Neural progenitor cell (in vitro differentiated cells): ENCODE results near the gene LRRC61. TPM values are rescaled to one million over a fixed set of nuclear protein-coding genes. Genes with fewer than 3 reads are reported as not detected.

Source experiments
- DNase-seq: peaks from one replicate; pipeline ENCODE4 v3.0.0-alpha.2; 2016; ENCODE audit warnings: low spot score
- H2AFZ ChIP-seq: fragments of 200-600 bp; sonication (generic); replicated peaks from 2 replicates; pipeline ENCODE4 v1.6.1; 2016; ENCODE audit warnings: antibody characterized with exemption
- H3F3A ChIP-seq: fragments of 200-600 bp; sonication (generic); 2 replicates; pipeline ENCODE4 v1.6.1; 2016; ENCODE audit warnings: antibody characterized with exemption, low read depth
- H3K27ac ChIP-seq: fragments of 200-600 bp; sonication (generic); 2 replicates; pipeline ENCODE4 v1.5.1; 2016; ENCODE audit warnings: mild to moderate bottlenecking
- H3K27me3 ChIP-seq: fragments of 200-600 bp; sonication (generic); 2 replicates; pipeline ENCODE4 v1.6.1; 2016; ENCODE audit warnings: mild to moderate bottlenecking, moderate library complexity
- H3K36me3 ChIP-seq: fragments of 200-600 bp; sonication (generic); 2 replicates; pipeline ENCODE4 v1.5.1; 2016
- H3K4me1 ChIP-seq: fragments of 200-600 bp; sonication (generic); 2 replicates; pipeline ENCODE4 v1.6.1; 2016; ENCODE audit warnings: mixed run types
- H3K4me2 ChIP-seq: fragments of 200-600 bp; sonication (generic); 2 replicates; pipeline ENCODE4 v1.6.1; 2016
- H3K4me3 ChIP-seq: fragments of 200-600 bp; sonication (generic); 2 replicates; pipeline ENCODE4 v1.5.1; 2016
- H3K79me2 ChIP-seq: fragments of 200-600 bp; sonication (generic); 2 replicates; pipeline ENCODE4 v1.6.1; 2016; ENCODE audit warnings: low read depth
- H3K9ac ChIP-seq: fragments of 200-600 bp; sonication (generic); 2 replicates; pipeline ENCODE4 v1.6.1; 2016
- H3K9me3 ChIP-seq: fragments of 200-600 bp; sonication (generic); 2 replicates; pipeline ENCODE4 v1.5.1; 2016; ENCODE audit warnings: low read depth
- H4K20me1 ChIP-seq: fragments of 200-600 bp; sonication (generic); 2 replicates; pipeline ENCODE4 v1.6.1; 2016; ENCODE audit warnings: low read depth
- H3K27ac Mint-ChIP-seq: 3 replicates; pipeline ENCODE4 v1.8.0; 2021; ENCODE audit warnings: mixed read lengths
- H3K27me3 Mint-ChIP-seq: 2 replicates; pipeline ENCODE4 v1.8.0; 2022; ENCODE audit warnings: low read depth, mild to moderate bottlenecking, inconsistent platforms, moderate library complexity, mixed read lengths; ENCODE audit not compliant: insufficient read depth
- H3K36me3 Mint-ChIP-seq: 3 replicates; pipeline ENCODE4 v1.8.0; 2021; ENCODE audit warnings: mixed read lengths
- H3K4me1 Mint-ChIP-seq: 3 replicates; pipeline ENCODE4 v1.8.0; 2021; ENCODE audit warnings: mixed read lengths
- H3K4me3 Mint-ChIP-seq: 3 replicates; pipeline ENCODE4 v1.8.0; 2021; ENCODE audit warnings: mild to moderate bottlenecking, moderate library complexity, mixed read lengths
- H3K9me3 Mint-ChIP-seq: 3 replicates; pipeline ENCODE4 v1.8.0; 2020; ENCODE audit warnings: mixed read lengths
- CTCF ChIP-seq: fragments of 200-600 bp; sonication (generic); IDR thresholded peaks from 2 replicates; pipeline ENCODE4 v1.5.1; 2017; ENCODE audit warnings: antibody characterized with exemption, mild to moderate bottlenecking
- EZH2 ChIP-seq: fragments of 200-600 bp; sonication (generic); IDR thresholded peaks from 2 replicates; pipeline ENCODE4 v1.6.1; 2017; ENCODE audit warnings: antibody characterized with exemption, mild to moderate bottlenecking, moderate library complexity
- EZH2phosphoT487 ChIP-seq: fragments of 200-600 bp; sonication (generic); IDR thresholded peaks from 2 replicates; pipeline ENCODE4 v1.6.1; 2017; ENCODE audit warnings: antibody characterized with exemption
- total RNA-seq: library from RNA; depleted of rRNA; stranded (reverse); fragments of >200 nt; gene quantifications from 2 replicates; pipeline ENCODE4 v1.2.3, GENCODE V29; 2015; ENCODE audit warnings: low replicate concordance

Gene LRRC61
- total RNA-seq, 1 donor from 2014 or later: 2.0 TPM

GRCh38 chr7:150361402-150361801, 38.2 kb downstream of the LRRC61 start:
- H3K9ac ChIP-seq: no peak overlapping the region
- H3K36me3 ChIP-seq: no peaks in the 10 kb centered on the region
- H3K79me2 ChIP-seq: no peaks in the 10 kb centered on the region
- DNase-seq: peak; percentile 28
- H4K20me1 ChIP-seq: no peaks in the 10 kb centered on the region
- Mint-ChIP-seq H3K4me1 (peaks cover 51% of the 10 kb centered on the region), H3K27me3 (peaks cover 13% of the 10 kb centered on the region), H3K27ac (peak overlapping the region; percentile 79), H3K4me3 (peak overlapping the region; percentile 12), H3K36me3 (no peaks in the 10 kb centered on the region), H3K9me3 (peaks cover 2% of the 10 kb centered on the region)
- H3K4me1 ChIP-seq: peaks cover 14% of the 10 kb centered on the region
- H3K4me3 ChIP-seq: no peak overlapping the region
- no peaks in the 10 kb centered on the region for H3K27me3 ChIP-seq
- TF ChIP-seq EZH2phosphoT487: no peak
- no peak for TF ChIP-seq CTCF
- TF ChIP-seq EZH2: no peak
- peaks cover 28% of the 10 kb centered on the region for H3F3A ChIP-seq
- no peak overlapping the region for H3K27ac ChIP-seq
- H3K9me3 ChIP-seq: no peaks in the 10 kb centered on the region
- H3K4me2 ChIP-seq: no peak overlapping the region
- H2AFZ ChIP-seq: no peak overlapping the region

GRCh38 chr7:150361807-150362621, 38.9 kb downstream of the LRRC61 start:
- Mint-ChIP-seq H3K27ac (peak overlapping the region; percentile 79), H3K27me3 (peaks cover 13% of the 10 kb centered on the region), H3K36me3 (no peaks in the 10 kb centered on the region), H3K9me3 (peaks cover 2% of the 10 kb centered on the region), H3K4me3 (peak overlapping the region; percentile 12), H3K4me1 (peaks cover 49% of the 10 kb centered on the region)
- Histone ChIP-seq H3K9me3 (no peaks in the 10 kb centered on the region), H3K27ac (no peak overlapping the region), H3K4me1 (peaks cover 14% of the 10 kb centered on the region), H3F3A (peaks cover 31% of the 10 kb centered on the region), H3K27me3 (no peaks in the 10 kb centered on the region), H4K20me1 (no peaks in the 10 kb centered on the region), H2AFZ (no peak overlapping the region), H3K4me2 (no peak overlapping the region), H3K9ac (no peak overlapping the region), H3K79me2 (no peaks in the 10 kb centered on the region), H3K36me3 (no peaks in the 10 kb centered on the region), H3K4me3 (no peak overlapping the region)
- DNase-seq: peak; percentile 5
- TF ChIP-seq CTCF (no peak), EZH2phosphoT487 (no peak), EZH2 (no peak)

- TF ChIP-seq CTCF (no peak), EZH2phosphoT487 (no peak), EZH2 (no peak)
- H3K79me2 ChIP-seq: no peaks in the 10 kb centered on the region
- DNase-seq: no peak
- H2AFZ ChIP-seq: no peak overlapping the region
- peak overlapping the region; percentile 79 for H3K27ac Mint-ChIP-seq
- H3K4me2 ChIP-seq: no peak overlapping the region
- no peaks in the 10 kb centered on the region for H3K36me3 Mint-ChIP-seq
- peaks cover 11% of the 10 kb centered on the region for H3K27me3 Mint-ChIP-seq
- peaks cover 2% of the 10 kb centered on the region for H3K9me3 Mint-ChIP-seq
- H3K36me3 ChIP-seq: no peaks in the 10 kb centered on the region
- H4K20me1 ChIP-seq: no peaks in the 10 kb centered on the region
- H3K4me1 ChIP-seq: peaks cover 21% of the 10 kb centered on the region
- no peaks in the 10 kb centered on the region for H3K9me3 ChIP-seq
- H3K4me3 ChIP-seq: no peak overlapping the region
- H3K4me3 Mint-ChIP-seq: no peak overlapping the region
- no peak overlapping the region for H3K9ac ChIP-seq
- peaks cover 55% of the 10 kb centered on the region for H3K4me1 Mint-ChIP-seq
- peaks cover 34% of the 10 kb centered on the region for H3F3A ChIP-seq
- H3K27ac ChIP-seq: no peak overlapping the region
- H3K27me3 ChIP-seq: no peaks in the 10 kb centered on the region
Observed at GRCh38 chr7:150363370-150363769, 40.2 kb downstream of the LRRC61 start.
